SU-DHL-6 (cell line): ENCODE data around the gene ENDOU.

Experiments
- EZH2phosphoT487 ChIP-seq: fragments of 200-600 bp; sonication (generic), shearing (Covaris generic); conservative IDR thresholded peaks from 2 replicates; pipeline ENCODE4 v1.6.1; 2018; ENCODE audit warnings: mild to moderate bottlenecking, antibody characterized with exemption, low read length, moderate library complexity, mixed read lengths
- TF ChIP-seq, protein P1 (sequence below): fragments of 200-600 bp; sonication (generic); IDR thresholded peaks from one replicate; pipeline ENCODE4 v1.5.1; 2017; ENCODE audit warnings: antibody characterized with exemption, mild to moderate bottlenecking, low read length, moderate library complexity; ENCODE audit not compliant: insufficient read depth, poor library complexity, severe bottlenecking

DNA sequence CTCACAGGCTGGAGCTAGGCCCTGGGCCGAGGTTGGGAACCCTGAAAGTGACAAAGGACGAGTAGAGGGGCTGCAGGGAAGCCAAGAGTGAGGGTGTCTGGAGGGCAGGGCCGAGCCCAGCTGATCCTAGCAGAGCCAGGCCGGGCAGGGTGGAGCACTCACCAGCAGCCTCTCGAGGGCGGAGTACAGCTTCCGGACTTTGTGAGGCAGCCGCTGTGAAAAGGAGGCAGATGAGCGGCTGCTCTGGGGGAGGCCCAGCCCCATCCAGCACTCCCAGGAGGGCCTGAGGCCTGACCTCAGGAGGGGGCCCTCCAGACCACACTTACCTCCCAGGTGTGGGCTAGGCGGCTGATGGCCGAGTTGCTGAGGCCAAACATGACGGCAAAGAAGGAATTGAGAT is 14.7 kb upstream of the ENDOU start:
- TF ChIP-seq, protein P1, sequence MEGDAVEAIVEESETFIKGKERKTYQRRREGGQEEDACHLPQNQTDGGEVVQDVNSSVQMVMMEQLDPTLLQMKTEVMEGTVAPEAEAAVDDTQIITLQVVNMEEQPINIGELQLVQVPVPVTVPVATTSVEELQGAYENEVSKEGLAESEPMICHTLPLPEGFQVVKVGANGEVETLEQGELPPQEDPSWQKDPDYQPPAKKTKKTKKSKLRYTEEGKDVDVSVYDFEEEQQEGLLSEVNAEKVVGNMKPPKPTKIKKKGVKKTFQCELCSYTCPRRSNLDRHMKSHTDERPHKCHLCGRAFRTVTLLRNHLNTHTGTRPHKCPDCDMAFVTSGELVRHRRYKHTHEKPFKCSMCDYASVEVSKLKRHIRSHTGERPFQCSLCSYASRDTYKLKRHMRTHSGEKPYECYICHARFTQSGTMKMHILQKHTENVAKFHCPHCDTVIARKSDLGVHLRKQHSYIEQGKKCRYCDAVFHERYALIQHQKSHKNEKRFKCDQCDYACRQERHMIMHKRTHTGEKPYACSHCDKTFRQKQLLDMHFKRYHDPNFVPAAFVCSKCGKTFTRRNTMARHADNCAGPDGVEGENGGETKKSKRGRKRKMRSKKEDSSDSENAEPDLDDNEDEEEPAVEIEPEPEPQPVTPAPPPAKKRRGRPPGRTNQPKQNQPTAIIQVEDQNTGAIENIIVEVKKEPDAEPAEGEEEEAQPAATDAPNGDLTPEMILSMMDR: no peak
- no peak for TF ChIP-seq EZH2phosphoT487
